ENCODE results near the gene STAT3.
"Not testable (repeated sequence)": the region's sequence is repeated elsewhere in the genome, so short reads cannot be mapped to it uniquely, and the experiment has no call there.

Gene STAT3

DNA sequence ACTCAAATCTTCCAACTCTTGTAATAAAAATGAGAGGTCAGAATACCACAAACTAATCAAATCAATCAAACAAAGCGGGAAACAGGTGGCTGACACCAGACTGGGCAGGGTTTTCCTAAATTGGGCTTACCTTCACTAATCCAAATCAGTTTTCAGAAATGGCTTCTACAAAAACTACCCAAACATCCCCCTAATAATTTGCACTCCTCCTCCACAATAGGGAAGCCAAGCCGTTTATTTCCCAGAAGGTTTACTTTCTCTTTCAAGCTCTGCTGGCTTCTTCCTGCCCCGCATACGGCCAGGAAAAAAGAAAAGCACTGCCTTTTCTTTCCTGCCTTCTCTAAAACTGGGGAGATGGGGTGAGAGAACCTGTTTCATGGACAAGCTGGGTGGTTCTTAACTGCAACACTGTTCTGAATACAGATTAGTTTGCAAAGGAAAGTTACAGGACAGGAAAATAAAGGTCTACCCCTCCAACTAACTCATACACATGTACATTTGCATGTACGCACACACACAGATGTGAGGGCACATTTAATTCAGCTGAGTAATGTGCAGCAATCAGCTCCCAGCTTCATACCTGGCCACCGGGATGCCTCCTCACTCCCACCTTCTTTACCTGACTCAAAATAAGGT lies 9.2 kb downstream of the STAT3 start:
- DNase-seq: no peak

DNA sequence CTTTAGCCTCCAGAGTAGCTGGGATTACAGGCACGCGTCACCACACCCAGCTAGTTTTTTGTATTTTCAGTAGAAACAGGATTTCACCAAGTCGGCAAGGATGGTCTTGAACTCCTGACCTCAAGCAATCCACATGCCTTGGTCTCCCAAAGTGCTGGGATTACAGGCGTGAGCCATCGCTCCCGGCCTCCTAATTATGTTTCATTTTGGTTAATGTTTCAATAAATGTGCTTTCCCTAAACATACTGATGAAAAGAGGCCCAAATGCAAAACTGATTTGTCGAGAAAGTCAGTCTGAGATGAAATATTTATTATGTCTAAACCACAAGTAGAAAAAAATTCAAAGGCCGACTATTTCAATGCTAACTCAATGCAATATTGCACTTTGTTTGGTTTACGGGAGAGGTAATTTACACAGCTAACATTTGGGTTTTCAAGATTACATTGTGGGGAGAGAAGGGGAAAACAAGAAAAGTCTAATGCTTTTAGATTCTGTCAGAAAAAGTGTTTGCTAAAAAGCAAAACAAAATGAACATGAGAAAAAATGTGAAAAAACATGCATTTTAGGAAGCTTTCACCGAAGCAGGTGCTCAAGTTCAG lies 9.8 kb downstream of the STAT3 start:
- DNase-seq: no peak

DNA sequence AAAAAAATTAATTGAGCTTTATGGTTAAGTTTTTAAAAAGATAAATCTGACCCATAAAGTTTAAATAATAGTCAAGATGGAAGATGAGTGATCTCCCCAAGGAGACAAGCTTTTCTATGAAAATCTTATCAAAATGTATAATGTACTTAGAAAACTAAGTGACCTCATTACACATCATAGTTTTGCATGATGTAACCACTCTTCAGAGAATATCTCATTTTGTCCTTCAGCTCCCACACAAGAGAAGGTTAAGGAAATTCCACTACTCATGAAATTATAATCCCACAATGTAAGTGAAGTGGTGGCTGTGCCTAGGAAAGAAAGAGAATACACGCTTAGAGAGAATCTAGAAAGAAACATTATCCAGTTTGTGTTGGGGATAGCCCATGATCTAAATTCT lies 14.3 kb downstream of the STAT3 start:
- no peak for DNase-seq

DNA sequence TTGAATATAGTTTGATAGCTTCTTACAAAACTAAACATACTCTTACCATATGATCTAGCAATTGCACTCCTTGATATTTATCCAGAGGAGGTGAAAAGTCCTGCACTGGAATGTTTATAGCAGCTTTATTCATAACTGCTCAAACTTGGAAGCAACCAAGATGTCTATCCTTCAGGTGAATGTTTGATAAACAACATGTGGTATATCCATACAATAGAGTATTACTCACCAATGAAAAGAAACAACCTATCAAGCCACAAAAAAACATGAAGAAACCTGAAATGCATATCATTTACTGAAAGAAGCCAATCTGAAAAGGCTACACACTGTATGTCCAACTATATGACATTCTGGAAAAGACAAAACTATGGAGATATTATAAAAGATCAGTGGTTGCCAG lies 16.1 kb downstream of the STAT3 start:
- DNase-seq: no peak

DNA sequence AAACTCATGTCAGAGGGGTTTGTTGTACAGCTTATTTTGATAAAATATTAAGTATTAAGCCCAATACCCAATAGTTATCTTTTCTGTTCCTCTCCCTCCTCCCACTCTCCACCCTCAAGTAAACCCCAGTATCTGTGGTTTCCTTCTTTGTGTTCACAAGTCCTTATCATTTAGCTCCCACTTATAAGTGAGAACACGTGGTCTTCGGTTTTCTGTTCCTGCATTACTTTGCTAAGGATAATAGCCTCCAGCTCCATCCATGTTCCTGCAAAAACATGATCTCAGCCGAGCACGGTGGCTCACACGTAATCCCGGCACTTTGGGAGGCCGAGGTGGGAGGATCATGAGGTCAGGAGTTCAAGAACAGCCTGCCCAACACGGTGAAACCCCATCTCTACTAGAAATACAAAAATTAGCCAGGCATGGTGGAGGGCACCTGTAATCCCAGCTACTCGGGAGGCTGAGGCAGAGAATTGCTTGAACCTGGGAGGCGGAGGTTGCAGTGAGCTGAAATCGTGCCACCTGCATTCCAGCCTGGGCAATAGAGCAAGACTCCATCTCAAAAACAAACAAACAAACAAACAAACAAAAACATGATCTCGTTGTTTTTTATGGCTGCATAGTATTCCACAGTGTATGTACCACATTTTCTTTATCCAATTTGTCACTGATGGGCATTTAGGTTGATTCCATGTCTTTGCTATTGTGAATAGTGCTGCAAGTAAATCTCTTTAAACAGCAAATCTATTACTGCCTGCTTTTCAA lies 19.3 kb downstream of the STAT3 start:
- not testable (repeated sequence) for DNase-seq

DNA sequence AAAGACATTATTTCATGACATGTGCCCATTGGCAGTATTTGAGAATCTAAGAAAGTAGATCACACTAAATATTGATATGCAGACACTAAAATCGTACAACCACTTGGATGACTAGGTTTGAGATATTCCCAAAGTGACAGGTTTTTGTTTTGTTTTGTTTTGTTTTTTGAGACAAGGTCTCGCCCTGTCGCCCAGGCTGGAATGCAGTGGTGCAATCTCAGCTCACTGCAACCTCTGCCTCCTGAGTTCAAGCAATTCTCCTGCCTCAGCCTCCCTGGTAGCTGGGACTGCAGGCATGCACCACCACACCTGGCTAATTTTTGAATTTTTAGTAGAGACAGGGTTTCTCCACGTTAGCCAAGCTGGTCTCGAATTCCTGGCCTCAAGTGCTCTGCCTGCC lies 19.9 kb downstream of the STAT3 start:
- not testable (repeated sequence) for DNase-seq

DNA sequence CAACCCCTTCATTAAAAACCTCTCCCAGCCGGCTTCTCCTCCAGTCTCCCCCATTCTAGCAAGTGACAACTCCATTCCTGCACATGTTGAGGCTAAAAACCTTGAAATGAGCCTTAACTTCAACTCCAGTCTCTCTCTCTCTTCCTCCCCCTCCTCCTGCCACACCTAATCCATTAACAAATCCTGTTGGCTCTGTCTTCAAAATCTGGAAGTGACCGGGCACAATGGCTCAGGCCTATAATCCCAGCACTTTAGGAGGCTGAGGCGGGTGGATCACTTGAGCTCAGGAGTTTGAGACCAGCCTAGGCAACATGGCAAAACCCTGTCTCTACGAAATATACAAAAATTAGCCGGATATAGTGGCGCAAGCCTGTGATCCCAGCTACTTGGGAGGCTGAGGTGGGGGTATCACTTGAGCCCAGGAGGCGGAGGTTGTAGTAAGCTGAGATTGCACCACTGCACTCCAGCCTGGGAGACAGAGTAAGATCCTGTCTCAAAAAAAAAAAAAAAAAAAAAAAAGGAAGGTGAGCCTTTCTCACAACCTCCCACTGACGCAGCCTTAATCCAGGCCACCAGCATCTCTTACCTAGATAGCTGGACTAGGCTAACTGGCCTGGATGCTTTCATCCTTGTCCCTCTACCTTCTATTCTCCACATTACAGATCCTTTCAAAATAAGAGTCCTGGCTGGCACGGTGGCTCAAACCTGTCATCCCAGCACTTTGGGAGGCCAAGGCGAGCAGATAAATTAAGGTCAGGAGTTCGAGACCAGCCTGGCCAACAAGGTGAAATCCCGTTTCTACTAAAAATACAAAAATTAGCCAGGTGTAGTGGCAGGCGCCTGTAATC lies 21.8 kb downstream of the STAT3 start:
- not testable (repeated sequence) for DNase-seq

DNA sequence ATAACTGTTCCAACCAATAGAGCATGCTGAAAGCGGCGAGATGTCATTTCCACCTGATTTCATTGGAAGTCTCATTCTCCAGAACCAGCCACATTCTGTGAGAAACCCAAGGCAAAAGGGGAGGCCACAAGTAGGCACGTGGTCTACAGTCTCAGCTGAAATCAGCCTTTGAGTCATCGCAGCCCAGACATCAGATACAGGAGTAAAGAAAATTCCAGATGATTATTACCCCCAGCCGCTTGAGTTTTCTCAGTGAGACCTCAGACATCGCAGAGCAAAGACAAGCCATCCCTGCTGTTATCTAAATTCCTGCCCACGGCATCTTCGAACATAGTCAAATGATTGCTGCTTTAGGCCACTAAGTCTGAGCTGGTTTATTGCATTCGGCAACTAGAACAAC lies 23.1 kb downstream of the STAT3 start:
- no peak for DNase-seq

DNA sequence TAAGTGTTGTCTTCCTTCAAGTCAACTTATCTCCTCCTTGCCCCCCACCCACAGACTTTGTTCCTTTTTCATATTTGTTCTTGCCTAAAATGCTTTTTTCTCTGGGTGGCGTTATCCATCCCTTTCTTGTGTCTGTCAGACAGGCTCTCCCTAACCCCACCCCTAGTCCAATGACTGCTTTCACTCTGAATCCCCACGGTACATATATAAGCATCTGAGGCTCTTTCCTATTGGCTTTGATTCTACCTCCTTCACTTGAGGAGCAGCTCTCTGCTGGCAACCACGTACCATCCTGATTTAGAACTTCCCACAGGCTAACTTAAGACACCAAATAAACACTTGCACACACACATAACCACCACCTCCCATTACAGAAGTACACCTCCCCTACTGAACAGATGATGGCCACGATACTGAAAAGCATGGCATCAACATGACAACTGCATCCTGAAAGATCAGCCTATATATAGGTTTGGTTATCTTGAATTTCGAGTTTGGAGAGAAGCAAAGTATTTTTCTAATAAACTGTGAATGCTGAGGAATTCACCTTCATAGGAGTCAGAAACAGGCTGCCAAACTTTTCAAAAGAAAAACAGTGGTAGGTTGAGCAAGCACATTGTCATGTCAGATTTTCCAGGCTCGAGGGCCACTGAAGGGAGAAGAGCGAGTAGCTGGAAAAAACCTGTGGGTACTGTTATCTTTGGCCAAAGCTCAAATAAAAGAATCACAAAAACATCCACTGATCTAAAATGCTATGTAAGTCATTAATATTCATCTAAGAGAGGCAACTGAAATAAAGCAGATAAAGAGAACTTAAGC lies 24.3 kb downstream of the STAT3 start:
- no peak for DNase-seq

DNA sequence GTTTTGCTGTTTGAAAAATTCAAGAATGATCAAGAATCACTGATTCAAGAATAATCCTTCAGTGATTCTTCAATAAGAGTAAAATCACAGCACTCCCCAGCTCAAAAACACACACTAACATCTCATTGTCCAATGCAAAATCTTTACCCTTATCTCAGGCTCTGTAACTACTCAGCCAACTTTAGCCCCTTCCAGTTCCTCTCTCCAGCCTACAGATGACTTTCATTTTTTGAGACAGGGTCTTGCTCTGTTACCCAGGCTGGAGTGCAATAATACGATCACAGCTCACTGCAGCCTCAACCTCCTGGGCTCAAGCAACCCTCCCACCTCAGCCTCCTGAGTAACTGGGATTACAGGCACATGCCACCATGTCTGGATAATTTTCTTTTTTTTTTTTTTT lies 25.0 kb downstream of the STAT3 start:
- DNase-seq: no peak

DNA sequence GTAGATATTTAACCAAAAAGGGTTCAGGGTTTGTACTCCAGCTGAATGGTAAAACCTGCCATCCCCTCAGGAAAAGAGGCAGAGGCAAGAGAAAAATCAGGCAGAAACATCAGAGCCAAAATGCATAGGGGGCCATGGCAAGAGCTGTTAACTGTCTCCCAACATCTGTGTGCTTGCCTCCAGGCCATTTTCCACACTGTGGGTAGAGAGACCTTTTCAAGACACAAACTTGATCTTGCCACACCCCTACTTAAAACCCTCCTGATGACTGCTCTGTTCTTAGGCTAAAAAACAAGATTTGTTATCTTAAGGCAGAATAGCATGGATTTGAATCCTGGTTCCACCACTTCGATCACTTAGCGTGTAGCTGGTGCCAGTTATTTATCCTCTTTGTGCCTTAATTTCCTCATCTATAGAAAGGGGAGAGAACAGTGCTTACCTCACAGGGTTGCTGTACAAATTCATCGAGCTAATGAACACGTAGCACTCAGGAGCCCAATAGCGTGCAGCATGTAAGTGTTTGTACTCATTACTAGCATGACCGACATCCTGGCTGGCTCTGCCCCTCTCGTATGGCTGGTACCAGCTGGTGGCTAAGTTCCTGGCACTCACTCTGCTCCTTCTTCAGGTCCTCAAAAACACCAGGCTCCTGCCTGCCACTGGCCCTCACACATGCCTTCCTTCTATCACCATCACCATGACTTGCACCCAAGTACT lies 25.8 kb downstream of the STAT3 start:
- DNase-seq: no peak

DNA sequence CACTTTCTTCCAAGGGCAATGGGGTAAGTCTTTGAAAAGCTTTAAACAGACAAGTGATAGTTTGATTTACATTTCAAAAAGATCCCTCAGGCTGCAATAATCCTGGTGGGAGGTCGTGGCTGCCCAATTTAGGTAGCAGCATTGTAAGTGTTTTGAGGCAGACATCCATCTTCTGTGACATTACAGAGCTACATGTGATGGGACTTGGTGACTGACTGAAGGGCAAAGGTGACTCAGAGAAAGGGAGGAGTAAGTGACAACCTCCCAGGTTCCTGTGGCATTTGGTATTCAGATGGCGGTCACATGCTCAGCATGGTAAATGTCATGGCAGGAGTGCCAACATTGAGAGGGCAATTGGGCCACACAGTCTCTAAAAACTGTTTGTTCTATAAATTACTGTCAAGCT lies 26.5 kb downstream of the STAT3 start:
- no peak for DNase-seq

DNA sequence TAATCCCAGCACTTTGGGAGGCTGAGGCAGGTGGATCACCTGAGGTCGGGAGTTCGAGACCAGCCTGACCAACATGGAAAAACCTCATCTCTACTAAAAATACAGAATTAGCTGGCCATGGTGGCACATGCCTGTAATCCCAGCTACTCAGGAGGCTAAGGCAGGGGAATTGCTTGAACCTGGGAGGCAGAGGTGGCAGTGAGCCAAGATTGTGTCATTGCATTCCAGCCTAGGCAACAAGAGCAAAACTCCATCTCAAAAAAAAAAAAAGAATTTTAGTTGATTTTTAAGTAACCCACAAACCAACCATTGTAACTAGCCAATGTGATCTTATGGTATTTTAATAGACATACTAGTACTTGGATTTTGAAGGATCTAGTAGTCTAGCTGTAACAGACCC lies 27.9 kb downstream of the STAT3 start:
- not testable (repeated sequence) for DNase-seq

DNA sequence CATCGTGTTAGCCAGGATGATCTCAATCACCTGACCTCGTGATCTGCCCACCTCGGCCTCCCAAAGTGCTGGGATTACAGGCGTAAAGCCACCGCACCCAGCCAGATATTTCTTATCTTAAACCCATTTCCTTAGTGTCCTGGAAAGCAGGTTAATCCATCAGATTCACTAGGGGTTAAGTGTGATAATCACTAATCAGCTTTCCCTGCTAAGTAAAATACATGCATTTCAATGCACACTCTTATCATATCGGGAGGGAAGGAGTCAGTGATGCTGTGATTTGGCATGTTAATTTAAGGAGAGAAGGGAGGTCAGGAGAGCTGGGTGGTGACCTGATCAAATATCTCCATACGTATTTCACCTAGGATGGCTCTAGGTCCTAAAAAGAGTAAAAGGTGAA lies 29.1 kb downstream of the STAT3 start:
- DNase-seq: no peak

DNA sequence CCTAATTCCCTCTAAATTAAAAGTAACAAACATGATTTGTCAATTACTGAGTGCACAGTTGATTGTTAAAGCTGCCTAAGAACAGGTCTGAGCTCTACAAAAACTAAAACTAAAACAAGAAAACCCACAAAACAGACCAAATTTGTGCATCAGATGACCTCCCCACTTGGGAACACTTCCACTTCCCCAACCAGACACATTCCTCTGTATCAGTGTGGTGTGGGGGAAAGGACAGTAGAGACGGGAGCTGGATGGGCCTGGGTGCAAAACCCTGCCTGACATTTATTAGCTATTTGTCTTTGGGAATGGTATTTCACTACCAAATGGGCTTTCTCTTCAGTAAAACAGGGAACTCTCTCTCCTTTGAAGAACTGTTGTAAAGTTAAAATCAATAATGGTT lies 29.8 kb downstream of the STAT3 start:
- DNase-seq: no peak

DNA sequence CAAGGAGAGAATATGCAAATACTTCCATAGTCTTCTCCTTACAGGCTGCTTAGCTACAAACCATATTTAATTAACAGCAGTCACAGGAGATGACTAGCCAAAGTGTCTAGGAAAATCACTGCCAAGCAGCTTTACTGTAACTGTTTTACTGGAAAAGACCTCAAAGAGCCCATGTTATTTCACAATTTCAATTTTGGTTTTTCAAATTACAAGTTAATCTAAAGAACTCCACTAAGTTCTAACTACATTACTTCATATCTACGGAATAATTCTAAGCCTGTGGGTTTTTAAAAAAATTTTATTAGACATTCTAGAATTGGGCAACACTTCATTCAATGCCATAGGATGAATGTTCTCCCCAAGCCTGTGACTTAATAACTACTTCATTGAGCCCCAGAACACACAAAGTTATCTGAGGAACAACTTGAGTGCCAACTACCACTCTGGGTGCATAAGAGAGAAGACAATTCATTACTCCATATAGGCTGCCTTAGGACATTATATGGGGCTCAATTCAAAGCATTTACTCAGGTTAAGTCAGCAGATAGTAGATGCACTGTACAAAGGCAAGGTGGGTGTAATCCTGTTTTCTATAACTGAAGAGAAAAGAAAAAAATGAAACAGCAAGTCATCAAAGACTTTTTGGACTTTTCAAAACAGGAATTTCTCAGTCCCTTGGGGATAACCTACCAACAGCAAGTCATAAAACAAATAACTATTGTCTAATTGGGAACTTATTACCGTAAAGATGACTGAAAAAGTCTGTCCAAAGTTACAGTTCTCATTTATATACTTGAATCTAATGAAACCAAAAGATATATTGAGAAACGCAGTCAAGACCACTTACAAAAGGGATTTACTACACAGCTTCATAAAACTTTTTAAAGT lies 33.0 kb downstream of the STAT3 start:
- DNase-seq: no peak

DNA sequence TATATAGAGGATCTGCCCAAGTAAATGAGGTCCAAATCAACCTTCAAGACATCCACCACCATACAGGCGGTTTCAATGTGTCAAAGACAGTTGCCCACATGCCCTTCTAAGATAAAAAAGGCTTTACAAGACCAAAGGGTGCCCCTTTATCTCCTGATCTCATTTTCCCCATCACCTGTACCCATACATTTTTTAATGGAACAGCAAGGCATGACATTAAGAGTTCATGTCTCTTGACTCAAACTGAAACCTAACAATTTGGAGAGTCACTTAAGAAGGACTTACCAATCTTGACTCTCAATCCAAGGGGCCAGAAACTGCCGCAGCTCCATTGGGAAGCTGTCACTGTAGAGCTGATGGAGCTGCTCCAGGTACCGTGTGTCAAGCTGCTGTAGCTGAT lies 40.1 kb downstream of the STAT3 start:
- DNase-seq: no peak

DNA sequence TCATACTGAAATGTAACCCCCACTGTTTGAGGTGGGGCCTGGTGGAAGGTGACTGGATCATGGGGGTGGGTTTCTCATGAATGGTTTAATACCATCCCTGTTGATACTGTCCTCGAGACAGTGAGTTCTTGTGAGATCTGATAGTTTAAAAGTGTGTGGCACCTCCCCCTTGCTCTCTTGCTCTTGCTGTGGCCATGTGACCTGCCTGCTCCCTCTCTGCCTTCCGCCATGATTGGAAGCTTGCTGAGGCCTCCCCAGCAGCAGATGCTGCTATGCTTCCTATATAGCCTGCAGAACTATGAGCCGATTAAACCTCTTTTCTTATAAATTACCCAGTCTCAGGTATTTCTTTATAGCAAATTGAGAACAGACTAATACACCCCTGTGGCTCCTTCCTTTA lies 40.6 kb downstream of the STAT3 start:
- DNase-seq: no peak

DNA sequence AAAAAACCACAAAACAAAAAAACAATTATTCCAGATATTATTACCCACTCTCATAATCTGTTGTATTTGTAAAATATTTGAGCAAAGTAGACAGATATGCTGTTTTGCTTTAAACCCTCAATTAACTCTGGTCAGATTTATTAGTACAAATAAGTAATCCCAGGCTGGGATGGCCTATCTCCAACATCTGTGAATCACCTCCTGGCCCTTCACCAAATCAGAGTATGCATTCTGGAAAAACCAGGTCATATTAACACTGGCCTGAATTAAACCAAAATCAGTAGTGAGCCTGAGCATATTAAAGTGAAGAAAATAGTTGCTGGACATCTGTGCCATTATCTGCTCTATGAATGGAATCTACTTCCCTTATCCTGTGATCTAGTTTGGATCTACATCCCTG lies 41.0 kb downstream of the STAT3 start:
- DNase-seq: no peak

DNA sequence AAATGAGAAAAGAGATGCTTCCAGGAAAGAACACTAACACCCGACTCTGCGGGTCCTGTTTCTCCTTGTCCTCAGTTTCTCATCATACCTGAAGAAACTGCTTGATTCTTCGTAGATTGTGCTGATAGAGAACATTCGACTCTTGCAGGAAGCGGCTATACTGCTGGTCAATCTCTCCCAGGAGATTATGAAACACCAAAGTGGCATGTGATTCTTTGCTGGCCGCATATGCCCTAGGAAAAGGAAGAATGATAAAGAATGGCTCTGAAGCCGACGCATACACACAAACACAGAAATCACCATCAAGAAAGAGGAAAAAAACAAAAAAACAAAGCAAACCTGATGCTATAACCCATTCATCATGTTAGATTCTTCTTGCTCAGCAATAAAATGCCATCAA lies 41.8 kb downstream of the STAT3 start:
- DNase-seq: no peak

All from GF-D8 (cell line).